ENCODE results near the gene DCDC2C. TPM values are rescaled to one million over a fixed set of nuclear protein-coding genes. Genes with fewer than 3 reads are reported as not detected.

DCDC2C gene
- total and polyA plus RNA-seq, 2 experiments from 2014 or later, result 0.45 TPM; not detected in 1

- Histone ChIP-seq H3K9me2 (ENCODE audit: insufficient read depth) (no peaks in the 10 kb centered on the region), H3K79me2 (replicated peaks; ENCODE audit: insufficient read depth) (no peaks in the 10 kb centered on the region), H3K27me3 (ENCODE audit: insufficient read depth) (no peaks in the 10 kb centered on the region), H3K4me3 (no peak overlapping the region), H3K4me1 (ENCODE audit: insufficient read depth) (no peaks in the 10 kb centered on the region), H3F3A (replicated peaks; ENCODE audit: low read depth) (no peaks in the 10 kb centered on the region), H2AFZ (no peak overlapping the region), H4K20me1 (replicated peaks; ENCODE audit: insufficient read depth) (no peaks in the 10 kb centered on the region), H3K36me3 (ENCODE audit: insufficient read depth) (no peaks in the 10 kb centered on the region), H3K27ac (ENCODE audit: low read depth) (no peak overlapping the region), H3K4me2 (no peak overlapping the region)
- DNase-seq (ENCODE audit: low spot score), result no peak
- ATAC-seq, result no peak
- Mint-ChIP-seq H3K9me3 (peaks cover 43% of the 10 kb centered on the region), H3K4me1 (no peaks in the 10 kb centered on the region), H3K4me3 (no peak overlapping the region), H3K36me3 (ENCODE audit: low read depth) (no peaks in the 10 kb centered on the region), H3K27ac (no peak overlapping the region), H3K27me3 (ENCODE audit: insufficient read depth, low read depth, poor library complexity) (peaks cover 2% of the 10 kb centered on the region)
- no peak for TF ChIP-seq ZNF114 (CRISPR knock-in tag; IDR thresholded peaks at IDR 0.05)
- no peak for TF ChIP-seq POLR2AphosphoS5 (IDR thresholded peaks at IDR 0.05; ENCODE audit: low read depth)
- no peak for TF ChIP-seq EZH2phosphoT487 (IDR thresholded peaks at IDR 0.05; ENCODE audit: unreplicated experiment)
Measured at GRCh38 chr2:3712831-3713503, 9.6 kb downstream of the DCDC2C start.

GRCh38 chr2:3718679-3719078 lies 15.3 kb downstream of the DCDC2C start:
- no peaks in the 10 kb centered on the region for H3K4me1 Mint-ChIP-seq
- H3K27ac Mint-ChIP-seq, result no peak overlapping the region

DNA sequence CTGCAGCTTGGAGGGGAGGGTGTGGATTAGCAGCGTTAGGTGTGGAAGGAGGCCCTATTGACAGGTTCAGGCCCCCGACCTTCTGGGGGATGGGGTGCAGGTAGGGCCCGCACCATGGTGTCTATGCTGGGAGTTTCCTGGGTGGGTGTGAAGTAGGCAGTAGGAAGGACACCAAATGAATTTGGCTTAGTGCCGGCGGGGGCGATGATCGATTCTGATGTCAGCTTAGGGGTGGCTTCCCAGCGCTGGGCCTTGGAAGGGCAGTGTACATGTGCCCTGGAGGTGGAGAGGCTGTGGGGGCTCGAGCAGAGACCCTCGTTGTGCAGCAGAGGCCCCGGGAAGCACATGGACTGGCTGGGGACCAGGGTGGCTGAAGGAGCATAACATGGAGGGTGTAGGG lies 21.6 kb downstream of the DCDC2C start:
- H3K9me3 Mint-ChIP-seq, result peaks cover 77% of the 10 kb centered on the region
- no peaks in the 10 kb centered on the region; the same call in 1 of the 2 replicates for H3K4me1 ChIP-seq (ENCODE audit: insufficient read depth)
- peaks cover 5% of the 10 kb centered on the region for H3K27me3 Mint-ChIP-seq (ENCODE audit: insufficient read depth, low read depth, poor library complexity)
- H3K4me3 Mint-ChIP-seq, result no peak overlapping the region
- no peak overlapping the region for H3K27ac Mint-ChIP-seq
- H3K79me2 ChIP-seq (replicated peaks; ENCODE audit: insufficient read depth), result no peaks in the 10 kb centered on the region
- H4K20me1 ChIP-seq (replicated peaks; ENCODE audit: insufficient read depth), result no peaks in the 10 kb centered on the region
- H3K36me3 Mint-ChIP-seq (ENCODE audit: low read depth), result 0 out of 3 replicates have a peak, but pooled peaks cover 3% of the 10 kb centered on the region
- no peak overlapping the region for H3K4me2 ChIP-seq
- no peak overlapping the region for H2AFZ ChIP-seq
- no peak for DNase-seq (ENCODE audit: low spot score)
- H3K36me3 ChIP-seq (ENCODE audit: insufficient read depth), result no peaks in the 10 kb centered on the region
- ATAC-seq, result no peak
- H3K27ac ChIP-seq (ENCODE audit: low read depth), result no peak overlapping the region
- no peaks in the 10 kb centered on the region for H3K9me2 ChIP-seq (ENCODE audit: insufficient read depth)
- no peak overlapping the region for H3K4me3 ChIP-seq
- H3K4me1 Mint-ChIP-seq, result peaks cover 3% of the 10 kb centered on the region; the same call in 2 of the 3 replicates
- H3F3A ChIP-seq (replicated peaks; ENCODE audit: low read depth), result no peaks in the 10 kb centered on the region
- no peaks in the 10 kb centered on the region for H3K27me3 ChIP-seq (ENCODE audit: insufficient read depth)
- TF ChIP-seq STAT1 (IDR thresholded peaks at IDR 0.05; ENCODE audit: unreplicated experiment) (no peak), EZH2 (IDR thresholded peaks at IDR 0.05; ENCODE audit: low read depth, unreplicated experiment) (no peak), REST (IDR thresholded peaks at IDR 0.05; ENCODE audit: unreplicated experiment) (no peak), ZNF331 (CRISPR knock-in tag; IDR thresholded peaks at IDR 0.05; ENCODE audit: low read depth) (no peak), CTCF (conservative IDR thresholded peaks at IDR 0.05; ENCODE audit: low read depth in 2 of 2) (no peak)

More at GRCh38 chr2:3718679-3719078, 15.3 kb downstream of the DCDC2C start:
- no peaks in the 10 kb centered on the region for H3F3A ChIP-seq (replicated peaks; ENCODE audit: low read depth)
- Mint-ChIP-seq H3K9me3 (peaks cover 43% of the 10 kb centered on the region), H3K4me3 (no peak overlapping the region), H3K36me3 (ENCODE audit: low read depth) (peaks cover 6% of the 10 kb centered on the region; the same call in 2 of the 3 replicates), H3K27me3 (ENCODE audit: insufficient read depth, low read depth, poor library complexity) (peaks cover 3% of the 10 kb centered on the region)
- no peak for TF ChIP-seq EZH2 (IDR thresholded peaks at IDR 0.05; ENCODE audit: low read depth, unreplicated experiment)
- H4K20me1 ChIP-seq (replicated peaks; ENCODE audit: insufficient read depth), result no peaks in the 10 kb centered on the region
- H3K79me2 ChIP-seq (replicated peaks; ENCODE audit: insufficient read depth), result no peaks in the 10 kb centered on the region
- H3K27me3 ChIP-seq (ENCODE audit: insufficient read depth), result no peaks in the 10 kb centered on the region
- no peaks in the 10 kb centered on the region for H3K4me1 ChIP-seq (ENCODE audit: insufficient read depth)
- no peaks in the 10 kb centered on the region for H3K9me2 ChIP-seq (ENCODE audit: insufficient read depth)
- H3K36me3 ChIP-seq (ENCODE audit: insufficient read depth), result no peaks in the 10 kb centered on the region; the same call in 1 of the 2 replicates
- DNase-seq (ENCODE audit: low spot score) (no peak), ATAC-seq (no peak)
- H2AFZ ChIP-seq, result no peak overlapping the region
- no peak overlapping the region for H3K4me3 ChIP-seq
- no peak overlapping the region for H3K27ac ChIP-seq (ENCODE audit: low read depth)
- H3K4me2 ChIP-seq, result no peak overlapping the region

Data from GM23338 (cell line).